HCT116 (cell line): ENCODE results near the gene RANBP17. TPM values are rescaled to one million over a fixed set of nuclear protein-coding genes. Genes with fewer than 3 reads are reported as not detected.

Source experiments
- ATAC-seq: fragments of 200-7000 bp; cut with Tn5 transposase; 2 replicates; pipeline ENCODE4 v1.9.1; 2020; ENCODE audit warnings: mild to moderate bottlenecking, moderate library complexity
- BruUV-seq: library from RNA; stranded (reverse); fragments of 400-500 nt; replicated peaks from 2 replicates; lab custom pipeline; 2021; lab: Mats Ljungman, UMichigan
- CTCF ChIA-PET: fragments of 300-600 bp; sonication (Branson Sonifier 250); formaldehyde crosslinking; loops from one replicate; lab custom pipeline; 2021; ENCODE audit warnings: antibody characterized with exemption; lab: Charles Lee
- POLR2A ChIA-PET: fragments of 300-600, 350-600 bp; sonication (Branson Sonifier 250); formaldehyde crosslinking; loops from one replicate; lab custom pipeline; 2021; ENCODE audit warnings: antibody characterized with exemption; lab: Charles Lee
- RAD21 ChIA-PET, 2 experiments: fragments of 300-600 bp; sonication (Branson Sonifier 250); formaldehyde crosslinking; loops; one replicate each; lab custom pipeline; 2023; ENCODE audit warnings: low total read pairs in 2 of 2; ENCODE audit not compliant: uncharacterized antibody in 2 of 2, unreplicated experiment in 2 of 2, low non-redundant PET in 1 of 2; lab: Charles Lee
- DNase-seq: peaks from one replicate; pipeline ENCODE4 v3.0.0-alpha.2; 2010; ENCODE audit warnings: low read depth, low spot score
- H2AFZ ChIP-seq: fragments of 200-600 bp; shearing (Covaris generic), sonication (generic); 2 replicates; pipeline ENCODE4 v1.6.1; 2017; ENCODE audit warnings: low read depth, mixed run types, mixed read lengths, antibody characterized with exemption, low read length; ENCODE audit not compliant: poor library complexity, severe bottlenecking
- H3K27ac ChIP-seq: 2 replicates; pipeline ENCODE4 v1.5.1; 2012; ENCODE audit warnings: low read depth, low read length
- H3K27me3 ChIP-seq: fragments of 200-600 bp; sonication (generic); 2 replicates; pipeline ENCODE4 v1.6.1; 2016; ENCODE audit warnings: mixed run types, low read length, mixed read lengths; ENCODE audit not compliant: insufficient read depth
- H3K36me3 ChIP-seq, 2 experiments: fragments of 200-500 bp in 1 of 2; fragments of 200-600 bp in 1 of 2; sonication (Bioruptor generic) in 1 of 2; sonication (generic) in 1 of 2; 2 replicates each; pipeline versions ENCODE4 v1.5.1 to v1.6.1; 2014 to 2016; ENCODE audit warnings: low read length in 2 of 2, inconsistent platforms in 1 of 2, mixed read lengths in 1 of 2, mixed run types in 1 of 2; ENCODE audit not compliant: insufficient read depth in 2 of 2, control insufficient read depth in 1 of 2
- H3K4me1 ChIP-seq, 2 experiments: fragments of 200-600 bp in 1 of 2; sonication (generic) in 1 of 2; 2 replicates each; pipeline versions ENCODE4 v1.5.1 to v1.6.1; 2012 to 2017; ENCODE audit warnings: low read length in 2 of 2, inconsistent platforms in 1 of 2, mild to moderate bottlenecking in 1 of 2, mixed read lengths in 1 of 2, mixed run types in 1 of 2, moderate library complexity in 1 of 2; ENCODE audit not compliant: insufficient read depth in 2 of 2, control insufficient read depth in 1 of 2
- H3K4me2 ChIP-seq: fragments of 200-600 bp; sonication (generic); 2 replicates; pipeline ENCODE4 v1.6.1; 2017; ENCODE audit warnings: mixed run types, low read length, mixed read lengths
- H3K4me3 ChIP-seq, 2 experiments: fragments of 200-600 bp in 1 of 2; sonication (generic) in 1 of 2; replicated peaks in 1 of 2; 2 replicates each; pipeline ENCODE4 v1.5.1; 2011 to 2016; ENCODE audit warnings: low read length in 2 of 2, control low read depth in 1 of 2, low read depth in 1 of 2, mild to moderate bottlenecking in 1 of 2, mixed read lengths in 1 of 2, mixed run types in 1 of 2
- H3K79me2 ChIP-seq: fragments of 200-600 bp; sonication (generic); 2 replicates; pipeline ENCODE4 v1.6.1; 2017; ENCODE audit warnings: mild to moderate bottlenecking, mixed run types, low read length, moderate library complexity, mixed read lengths; ENCODE audit not compliant: insufficient read depth
- H3K9ac ChIP-seq: fragments of 200-600 bp; sonication (generic); 2 replicates; pipeline ENCODE4 v1.6.1; 2016; ENCODE audit warnings: low read length, mixed read lengths
- H3K9me2 ChIP-seq: fragments of 200-600 bp; sonication (generic), shearing (Covaris generic); 2 replicates; pipeline ENCODE4 v1.6.1; 2017; ENCODE audit warnings: mixed run types, mild to moderate bottlenecking, moderate library complexity; ENCODE audit not compliant: insufficient read depth
- H3K9me3 ChIP-seq, 2 experiments: fragments of 200-500 bp in 1 of 2; fragments of 200-600 bp in 1 of 2; sonication (Bioruptor generic) in 1 of 2; sonication (generic) in 1 of 2; 2 replicates each; pipeline ENCODE4 v1.6.1; 2014 to 2017; ENCODE audit warnings: low read length in 2 of 2, mixed read lengths in 2 of 2, inconsistent platforms in 1 of 2, low read depth in 1 of 2, mild to moderate bottlenecking in 1 of 2, mixed run types in 1 of 2, moderate library complexity in 1 of 2; ENCODE audit not compliant: control insufficient read depth in 1 of 2, insufficient read depth in 1 of 2
- H4K20me1 ChIP-seq: fragments of 200-600 bp; sonication (generic), shearing (Covaris generic); 2 replicates; pipeline ENCODE4 v1.6.1; 2017; ENCODE audit warnings: mixed run types, mild to moderate bottlenecking, moderate library complexity; ENCODE audit not compliant: insufficient read depth
- CBX3 ChIP-seq: IDR thresholded peaks from 2 replicates; pipeline ENCODE4 v1.6.1; 2012; ENCODE audit warnings: low read depth
- EGR1 ChIP-seq: IDR thresholded peaks from 2 replicates; pipeline ENCODE4 v1.6.1; 2012; ENCODE audit warnings: low read depth
- ELF1 ChIP-seq: IDR thresholded peaks from 2 replicates; pipeline ENCODE4 v1.6.1; 2012; ENCODE audit warnings: low read depth, borderline replicate concordance
- EZH2 ChIP-seq: fragments of 200-600 bp; sonication (generic); IDR thresholded peaks from 2 replicates; pipeline ENCODE4 v1.6.1; 2017; ENCODE audit warnings: antibody characterized with exemption, mixed run types
- JUND ChIP-seq: IDR thresholded peaks from 2 replicates; pipeline ENCODE4 v1.6.1; 2012
- POLR2A ChIP-seq: IDR thresholded peaks from 2 replicates; pipeline ENCODE4 v1.7.0; 2011; ENCODE audit warnings: borderline replicate concordance; ENCODE audit not compliant: insufficient read depth, insufficient read length; ENCODE audit errors: extremely low read depth
- SP1 ChIP-seq: IDR thresholded peaks from 2 replicates; pipeline ENCODE4 v1.6.1; 2012; ENCODE audit warnings: low read depth
- SRF ChIP-seq: IDR thresholded peaks from 2 replicates; pipeline ENCODE4 v1.6.1; 2012; ENCODE audit warnings: low read depth
- TCF7L2 ChIP-seq: IDR thresholded peaks from 2 replicates; pipeline ENCODE4 v1.7.0; 2011; ENCODE audit warnings: borderline replicate concordance, inconsistent platforms; ENCODE audit not compliant: insufficient read depth, insufficient read length; ENCODE audit errors: extremely low read depth
- ZFX ChIP-seq: fragments of 450-650 bp; IDR thresholded peaks from 2 replicates; pipeline ENCODE4 v1.6.1; 2017
- ZNF274 ChIP-seq: fragments of 200-500 bp; sonication (Bioruptor generic); IDR thresholded peaks from 2 replicates; pipeline ENCODE4 v1.6.1; 2014; ENCODE audit warnings: mild to moderate bottlenecking, low read depth, low read length, inconsistent platforms
- intact Hi-C: fragments of 100-400 bp; cut with micrococcal nuclease; formaldehyde crosslinking; loops from 2 replicates; pipeline ENCODE4 v1.10.0; 2022
- total RNA-seq: library from RNA; stranded (reverse); gene quantifications from one replicate; pipeline ENCODE4 v1.2.1, GENCODE V29; 2021; ENCODE audit not compliant: unreplicated experiment

The RANBP17 gene
- total RNA-seq, 1 experiment from 2014 or later, result 18.2 TPM

DNA sequence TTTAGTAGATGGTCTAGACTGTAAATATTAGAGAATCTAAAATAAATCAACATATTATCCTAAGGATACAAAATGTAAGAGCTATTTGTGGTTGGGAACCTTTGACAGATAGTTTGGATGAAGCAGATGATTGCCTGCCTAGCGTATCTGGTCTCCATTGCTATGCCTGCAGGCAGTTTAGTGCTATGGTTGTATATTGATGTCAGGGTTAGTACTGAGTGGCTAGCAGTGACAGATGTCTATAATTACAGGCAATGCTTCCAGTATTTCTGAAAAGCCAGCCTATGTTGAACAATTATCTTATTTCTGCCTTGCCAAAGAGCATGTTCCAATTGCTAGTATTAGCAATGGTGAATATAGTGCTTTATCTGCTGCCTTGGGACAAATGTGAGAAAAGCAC is 296.0 kb downstream of the RANBP17 start:
- intact Hi-C loops, result no loop called here
- no peaks in the 10 kb centered on the region for H3K9me3 ChIP-seq
- BruUV-seq, result no TSS peak
- H3K9ac ChIP-seq, result no peak overlapping the region
- RAD21 ChIA-PET, result no interaction called here
- DNase-seq (no peak), ATAC-seq (no peak)
- POLR2A ChIA-PET, result no interaction called here
- no peak overlapping the region for H3K4me3 ChIP-seq
- CTCF ChIA-PET, result no interaction called here
- no peaks in the 10 kb centered on the region for H3K79me2 ChIP-seq
- no peaks in the 10 kb centered on the region for H4K20me1 ChIP-seq
- H2AFZ ChIP-seq, result no peak overlapping the region
- no peaks in the 10 kb centered on the region for H3K9me2 ChIP-seq
- H3K4me1 ChIP-seq, result 0 out of 4 replicates have a peak, but pooled peaks cover 0 to 5% of the 10 kb centered on the region in 2 experiments
- no peak overlapping the region for H3K4me2 ChIP-seq
- H3K27ac ChIP-seq, result no peak overlapping the region
- no peak for TF ChIP-seq EGR1
- no peak for TF ChIP-seq SRF
- no peak for TF ChIP-seq ZNF274
- TF ChIP-seq EZH2, result no peak
- no peak for TF ChIP-seq JUND
- TF ChIP-seq POLR2A, result no peak
- no peak for TF ChIP-seq ZFX
- H3K27me3 ChIP-seq, result no peaks in the 10 kb centered on the region
- H3K36me3 ChIP-seq, result no peaks in the 10 kb centered on the region

DNA sequence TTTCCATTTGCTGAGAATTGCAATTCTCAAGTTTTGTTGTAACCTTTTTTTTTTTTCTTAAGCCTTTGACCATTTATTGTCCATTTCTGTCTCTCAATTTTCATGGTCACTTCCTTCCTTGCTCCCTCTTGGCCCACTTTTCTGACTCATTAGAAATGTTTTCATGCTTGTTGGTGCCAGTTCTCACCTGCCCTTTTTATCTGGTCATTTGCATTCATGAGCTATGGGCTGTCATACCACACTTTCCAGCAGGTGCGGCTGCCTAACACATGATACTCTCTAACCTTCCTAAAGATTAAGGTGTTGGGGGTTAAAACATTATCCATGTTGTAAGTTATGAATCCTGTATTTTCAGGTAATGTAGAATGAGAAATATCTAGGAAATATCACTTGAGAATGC is 296.8 kb downstream of the RANBP17 start:
- Histone ChIP-seq H3K4me2 (no peak overlapping the region), H3K9me3 (no peaks in the 10 kb centered on the region), H3K9ac (no peak overlapping the region), H4K20me1 (no peaks in the 10 kb centered on the region), H3K4me1 (0 out of 4 replicates have a peak, but pooled peaks cover 0 to 5% of the 10 kb centered on the region in 2 experiments), H3K27ac (no peak overlapping the region), H2AFZ (no peak overlapping the region), H3K27me3 (no peaks in the 10 kb centered on the region), H3K79me2 (no peaks in the 10 kb centered on the region), H3K36me3 (no peaks in the 10 kb centered on the region), H3K9me2 (no peaks in the 10 kb centered on the region), H3K4me3 (no peak overlapping the region)
- no peak for TF ChIP-seq SP1
- no peak for TF ChIP-seq TCF7L2
- no peak for TF ChIP-seq SRF
- no peak for TF ChIP-seq JUND
- TF ChIP-seq ELF1, result no peak
- no peak for TF ChIP-seq CBX3
- ATAC-seq (no peak), DNase-seq (no peak)
- CTCF ChIA-PET, result no interaction called here
- POLR2A ChIA-PET, result no interaction called here
- intact Hi-C loops, result no loop called here
- RAD21 ChIA-PET, result no interaction called here
- BruUV-seq, result no TSS peak
